GM21786 (cell line): Measurements from ENCODE around the gene KCNC3.
A peak's percentile ranks its signal among the peaks of the same experiment; 100 is the strongest.
"Not testable (repeated sequence)": the region's sequence is repeated elsewhere in the genome, so short reads cannot be mapped to it uniquely, and the experiment has no call there.

Experiments
- ATAC-seq: cut with Tn5 transposase; IDR thresholded peaks from one replicate; pipeline ENCODE4 v1.9.1; 2021; ENCODE audit not compliant: unreplicated experiment

Gene KCNC3

DNA sequence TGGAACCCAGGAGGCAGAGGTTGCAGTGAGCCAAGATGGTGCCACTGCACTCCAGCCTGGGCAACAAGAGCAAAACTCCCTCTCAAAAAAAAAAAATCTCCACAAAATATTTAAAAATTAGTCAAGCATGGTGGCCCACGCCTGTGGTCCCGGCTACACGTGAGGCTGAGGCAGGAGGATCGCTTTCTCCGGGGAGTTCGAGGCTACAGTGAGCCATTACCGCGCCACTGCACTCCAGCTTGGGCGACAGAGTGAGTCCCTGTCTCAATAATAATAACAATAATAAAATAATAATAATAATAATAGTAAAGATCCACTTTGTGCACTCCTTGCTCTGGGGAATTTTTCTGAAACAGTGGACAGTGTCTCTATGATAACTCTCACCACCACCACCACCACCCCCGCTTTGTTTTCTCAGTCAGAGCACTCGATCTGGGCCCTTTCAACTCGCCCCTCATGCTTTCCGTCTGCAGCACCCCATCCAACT lies 27.6 kb upstream of the KCNC3 start:
- ATAC-seq = no peak

DNA sequence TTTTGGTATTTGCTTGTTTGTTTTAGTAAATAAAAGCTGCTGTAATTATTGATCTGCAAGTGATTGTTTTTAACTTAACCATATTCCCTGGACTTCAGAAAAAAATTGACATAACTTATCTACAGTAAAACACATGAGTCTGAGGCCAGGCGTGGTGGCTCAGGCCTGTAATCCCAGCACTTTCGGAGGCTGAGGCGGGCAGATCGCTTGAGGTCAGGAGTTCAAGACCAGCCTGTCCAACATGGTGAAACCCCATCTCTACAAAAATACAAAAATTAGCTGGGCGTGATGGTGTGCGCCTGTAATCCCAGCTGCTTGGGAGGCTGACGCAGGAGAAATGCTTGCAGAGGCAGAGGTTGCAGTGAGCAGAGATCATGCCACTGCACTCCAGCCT lies 24.3 kb upstream of the KCNC3 start:
- ATAC-seq = not testable (repeated sequence)

DNA sequence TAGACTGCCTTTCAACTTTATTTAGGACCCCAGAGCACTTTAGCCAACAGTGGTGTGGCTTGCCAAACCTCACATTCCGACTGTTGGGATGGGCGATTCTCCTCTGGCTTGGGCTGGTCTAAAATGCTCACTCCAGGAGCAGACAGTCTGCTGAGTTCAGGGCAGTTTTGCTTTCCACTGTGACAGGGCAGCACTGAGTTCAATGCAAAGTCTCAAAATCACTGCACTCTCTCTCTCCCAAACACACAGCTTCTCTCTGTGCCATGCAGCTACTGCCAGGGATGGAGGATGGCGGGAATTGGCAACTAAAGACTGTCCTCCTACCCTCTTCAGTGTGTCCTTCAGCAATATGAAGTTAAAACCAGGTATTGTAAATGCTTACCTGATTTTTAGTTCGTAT lies 23.1 kb upstream of the KCNC3 start:
- no peak for ATAC-seq

DNA sequence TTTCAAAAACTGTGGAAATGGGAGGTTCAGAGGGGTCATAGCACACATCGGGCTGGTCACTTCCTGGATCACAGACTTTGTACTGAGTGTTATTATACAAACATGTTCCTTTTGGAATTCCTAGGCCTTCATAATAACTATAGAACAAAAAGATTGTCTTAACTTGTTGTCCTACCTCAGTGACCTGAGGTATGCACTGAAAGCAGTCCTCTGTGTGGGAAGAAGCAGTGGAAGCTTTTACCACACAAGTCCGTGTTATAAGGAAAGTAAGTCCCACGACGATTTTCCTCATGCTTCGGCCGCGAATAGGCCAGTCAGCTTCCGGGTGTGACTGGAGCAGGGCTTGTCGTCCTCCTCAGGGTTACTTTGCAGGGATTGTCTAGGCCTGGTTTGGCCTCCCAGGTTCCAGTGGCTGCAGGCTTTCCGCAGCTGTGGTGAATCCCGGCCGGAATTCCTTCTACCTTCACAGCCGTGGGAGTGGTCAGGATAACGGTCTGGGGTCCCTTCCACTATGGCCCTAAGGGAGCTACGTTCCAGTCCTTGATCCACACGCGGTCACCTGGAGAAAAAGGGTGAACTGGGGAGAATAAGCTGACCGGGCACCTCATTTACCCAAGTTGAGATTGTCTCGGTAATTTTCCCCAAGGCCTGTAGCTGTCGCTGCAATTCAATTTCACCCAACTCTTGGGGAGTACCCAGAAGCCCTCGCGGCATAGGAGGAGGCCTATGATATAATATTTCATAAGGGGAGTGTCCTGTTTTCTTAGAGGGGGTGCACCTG lies 20.3 kb upstream of the KCNC3 start:
- no peak for ATAC-seq

DNA sequence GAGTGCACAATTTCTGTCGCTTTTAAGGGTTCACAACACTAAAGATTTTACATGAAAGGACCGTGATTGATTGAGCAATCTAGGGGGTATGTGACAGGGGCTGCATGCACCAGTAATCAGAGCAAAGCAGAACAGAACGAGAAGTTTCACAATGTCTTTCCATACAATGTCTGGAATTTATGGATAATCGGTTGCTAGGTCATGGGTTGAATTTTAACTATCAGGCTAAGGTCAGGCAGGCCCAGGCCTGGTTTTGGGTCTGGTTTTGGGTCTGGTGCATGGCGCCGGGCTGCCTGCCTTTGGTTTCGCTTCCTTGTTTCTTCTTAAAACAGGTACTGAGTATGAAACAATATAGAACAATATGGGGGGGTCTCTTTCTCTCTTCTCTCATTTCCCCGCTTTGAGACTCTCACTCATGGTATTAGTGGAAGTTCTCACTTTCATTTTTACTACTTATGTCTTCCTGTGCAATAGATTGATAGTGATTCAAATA lies 18.0 kb upstream of the KCNC3 start:
- not testable (repeated sequence) for ATAC-seq

DNA sequence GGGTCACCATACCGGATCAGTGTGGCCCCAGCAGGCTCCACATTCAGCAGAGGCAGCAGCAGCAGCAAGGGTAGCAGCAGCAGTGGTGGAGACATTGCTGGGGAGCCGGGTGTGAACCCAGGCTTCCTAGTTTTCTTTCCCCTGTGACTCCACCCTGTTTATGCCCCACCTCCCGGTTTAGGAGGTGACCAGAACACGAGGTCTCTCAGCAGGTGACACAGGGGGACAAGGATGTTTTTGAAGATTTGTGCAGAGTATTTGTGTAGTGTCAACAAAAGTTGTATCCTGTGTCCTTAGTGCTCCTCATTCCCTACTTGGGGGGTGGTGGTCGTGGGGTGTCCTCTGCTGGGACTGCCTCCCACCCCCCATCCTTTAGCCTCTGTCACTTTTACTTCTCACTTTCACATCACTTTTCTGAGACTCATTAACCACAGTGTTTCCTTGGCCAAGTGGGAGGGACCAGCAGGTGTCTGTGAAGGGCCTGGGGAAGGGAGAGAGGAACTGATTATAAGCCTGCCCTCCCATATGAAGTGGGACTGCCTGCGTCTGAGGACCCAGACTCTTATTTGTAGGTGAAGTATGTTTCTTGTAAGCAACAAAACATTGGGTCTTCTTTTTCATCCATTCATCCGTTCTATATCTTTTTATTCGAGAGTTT lies 15.6 kb upstream of the KCNC3 start:
- ATAC-seq = peak; percentile 48

DNA sequence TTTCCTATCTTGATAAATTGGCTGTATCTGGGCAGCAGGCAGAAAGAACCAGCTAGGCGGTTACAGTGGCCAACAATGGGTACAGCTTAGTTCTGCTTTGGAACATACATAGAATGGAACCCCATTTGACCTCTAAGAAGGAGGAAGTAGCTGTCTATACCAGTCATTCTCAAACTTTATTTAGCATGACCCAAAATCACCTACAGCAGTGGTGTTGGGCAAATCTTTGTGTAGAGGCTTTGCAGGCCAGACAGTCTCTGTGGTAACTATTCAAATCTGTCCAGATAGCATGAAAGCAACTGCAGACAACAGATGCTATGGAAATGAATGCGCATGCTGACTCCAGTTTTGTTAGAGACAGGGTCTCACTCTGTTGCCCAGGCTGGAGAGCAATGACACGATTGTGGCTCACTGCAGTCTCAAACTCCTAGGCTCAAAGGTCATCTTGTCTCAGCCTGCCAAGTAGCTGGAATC lies 12.0 kb upstream of the KCNC3 start:
- ATAC-seq = peak; percentile 49

DNA sequence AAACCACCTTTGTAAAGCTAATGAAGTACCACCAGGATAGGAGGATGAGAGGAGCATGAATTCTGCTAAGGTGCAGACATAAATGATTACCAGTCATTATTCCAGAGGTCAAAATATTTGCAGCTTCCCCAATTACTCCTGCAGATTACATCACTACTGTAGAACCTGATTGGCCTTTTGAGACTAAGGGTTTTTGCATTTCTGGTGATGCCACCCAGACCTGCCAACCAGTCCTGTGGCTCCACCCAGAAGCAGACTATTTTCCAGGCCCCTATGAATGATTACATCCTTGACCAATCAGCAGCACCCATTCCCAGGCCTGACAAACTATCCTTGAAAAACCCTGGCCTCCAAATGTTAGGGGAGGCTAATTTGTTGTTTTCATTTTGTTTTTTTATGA lies 11.2 kb upstream of the KCNC3 start:
- ATAC-seq = no peak

DNA sequence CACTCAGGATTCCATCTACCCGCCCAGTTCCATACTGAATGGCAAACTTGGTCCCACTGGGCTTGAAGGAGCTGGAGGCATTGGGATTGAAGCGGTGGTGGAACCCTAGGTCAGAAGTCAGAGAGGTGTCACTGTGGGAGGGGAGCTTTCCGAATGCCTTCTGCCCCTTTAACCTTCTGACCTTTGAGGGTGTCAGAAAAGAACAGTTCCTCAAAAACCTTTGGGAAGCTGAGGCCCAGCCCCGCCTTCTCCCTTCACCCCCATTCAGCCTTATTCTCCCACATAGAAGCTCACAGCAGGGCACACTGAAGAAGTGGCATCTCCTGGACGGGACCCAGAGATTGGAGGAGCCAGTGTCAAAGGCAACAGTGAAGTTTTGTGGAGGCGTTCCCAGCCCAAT lies 7.9 kb upstream of the KCNC3 start:
- ATAC-seq = not testable (repeated sequence)

DNA sequence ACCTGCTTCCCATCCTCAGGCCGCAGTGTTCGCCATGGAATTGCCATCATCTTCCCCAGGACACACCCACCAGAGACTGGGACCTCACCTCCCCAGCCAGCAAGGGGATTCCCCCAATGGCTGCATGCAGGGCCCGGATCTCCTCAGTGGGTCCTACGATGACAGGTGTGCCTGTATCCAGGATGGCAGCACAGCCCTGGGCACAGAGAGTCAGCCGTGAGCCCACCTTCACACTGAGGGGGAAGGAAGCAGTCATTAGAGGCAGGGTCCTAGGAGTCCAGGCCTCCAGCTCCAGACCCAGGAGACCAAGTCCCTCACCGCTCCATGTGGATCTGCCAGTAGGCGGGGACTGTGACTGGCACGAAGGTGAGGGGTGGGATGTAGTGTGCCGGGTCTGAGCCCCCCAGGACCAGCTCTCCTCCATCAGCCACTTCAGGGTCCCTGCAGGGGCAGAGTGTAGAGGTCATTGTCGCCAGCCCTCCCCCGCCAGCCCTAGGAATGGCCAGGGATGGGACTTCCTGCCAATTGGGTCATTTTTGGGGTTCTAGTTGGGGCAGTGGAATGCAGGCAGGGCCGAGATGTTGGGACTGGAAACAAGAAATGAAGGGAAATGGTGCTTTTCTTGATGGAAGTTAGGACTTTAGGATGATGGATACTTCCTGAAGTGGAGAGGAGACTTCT lies 5.7 kb upstream of the KCNC3 start:
- no peak for ATAC-seq

DNA sequence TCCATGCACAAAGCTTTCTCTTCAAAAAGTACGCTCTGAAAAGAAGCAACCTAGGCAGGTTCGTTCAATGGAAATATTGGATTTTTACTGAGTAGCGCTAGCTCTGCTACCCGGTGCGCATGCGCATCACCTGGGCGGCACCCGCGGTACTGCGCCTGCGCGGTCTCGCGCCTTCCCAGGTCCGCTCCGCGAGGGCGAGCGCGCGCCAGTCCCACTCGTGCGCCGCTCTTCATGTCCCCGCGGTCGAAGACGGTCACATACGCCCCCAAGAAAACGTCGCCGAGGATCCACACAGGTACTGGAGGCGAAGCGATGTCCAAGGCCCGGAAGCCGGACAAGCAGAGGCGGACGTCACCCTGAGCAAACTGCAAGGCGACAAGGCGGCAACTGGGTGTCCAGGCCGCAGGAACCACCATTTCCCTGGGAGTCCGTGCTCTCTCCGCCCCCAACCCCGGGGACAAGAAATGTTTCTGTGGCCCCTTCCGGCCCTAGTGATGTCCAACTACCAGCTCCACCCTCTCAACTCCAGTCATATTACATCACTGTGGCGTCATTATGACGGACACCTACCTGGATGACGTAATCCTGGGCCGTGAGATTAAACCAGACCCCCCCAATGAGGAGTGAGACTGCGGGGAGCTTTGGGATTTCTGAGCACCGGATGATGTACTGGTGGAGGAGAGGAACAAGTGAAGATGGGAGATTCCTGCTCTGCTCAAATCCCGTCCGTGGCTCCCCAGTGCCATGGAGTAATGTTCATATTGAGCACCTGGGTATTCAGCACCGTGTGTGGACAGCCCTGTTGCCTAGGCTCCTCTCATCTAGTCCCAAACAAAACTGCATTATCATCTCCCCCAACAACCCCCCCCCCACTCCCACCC lies 4.8 kb upstream of the KCNC3 start:
- peak; percentile 20 for ATAC-seq

DNA sequence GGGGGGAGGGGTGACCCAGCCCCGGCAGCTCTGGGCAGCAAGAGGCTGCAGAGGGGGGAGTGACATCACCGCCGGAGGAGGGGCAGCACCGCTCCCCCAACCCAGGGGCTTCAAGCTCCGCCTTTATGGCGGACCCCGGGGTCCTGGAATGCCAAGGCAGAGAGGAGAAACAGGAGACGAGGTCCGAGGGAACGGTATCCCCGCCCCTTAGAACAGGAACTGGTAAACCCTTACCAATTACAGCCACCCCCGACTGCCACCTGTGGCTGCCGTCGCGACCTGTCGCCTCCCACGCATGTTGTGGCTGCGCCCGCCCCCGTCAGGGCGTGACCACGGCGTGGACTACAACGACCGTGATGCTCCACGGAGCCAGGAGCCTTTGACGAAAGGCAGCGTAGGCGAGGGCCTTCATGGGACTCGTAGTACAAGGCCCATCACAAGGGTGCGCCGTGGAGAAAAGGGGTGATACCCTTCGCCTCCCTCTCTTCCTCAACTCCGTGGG lies 4.1 kb upstream of the KCNC3 start:
- peak; percentile 43 for ATAC-seq

DNA sequence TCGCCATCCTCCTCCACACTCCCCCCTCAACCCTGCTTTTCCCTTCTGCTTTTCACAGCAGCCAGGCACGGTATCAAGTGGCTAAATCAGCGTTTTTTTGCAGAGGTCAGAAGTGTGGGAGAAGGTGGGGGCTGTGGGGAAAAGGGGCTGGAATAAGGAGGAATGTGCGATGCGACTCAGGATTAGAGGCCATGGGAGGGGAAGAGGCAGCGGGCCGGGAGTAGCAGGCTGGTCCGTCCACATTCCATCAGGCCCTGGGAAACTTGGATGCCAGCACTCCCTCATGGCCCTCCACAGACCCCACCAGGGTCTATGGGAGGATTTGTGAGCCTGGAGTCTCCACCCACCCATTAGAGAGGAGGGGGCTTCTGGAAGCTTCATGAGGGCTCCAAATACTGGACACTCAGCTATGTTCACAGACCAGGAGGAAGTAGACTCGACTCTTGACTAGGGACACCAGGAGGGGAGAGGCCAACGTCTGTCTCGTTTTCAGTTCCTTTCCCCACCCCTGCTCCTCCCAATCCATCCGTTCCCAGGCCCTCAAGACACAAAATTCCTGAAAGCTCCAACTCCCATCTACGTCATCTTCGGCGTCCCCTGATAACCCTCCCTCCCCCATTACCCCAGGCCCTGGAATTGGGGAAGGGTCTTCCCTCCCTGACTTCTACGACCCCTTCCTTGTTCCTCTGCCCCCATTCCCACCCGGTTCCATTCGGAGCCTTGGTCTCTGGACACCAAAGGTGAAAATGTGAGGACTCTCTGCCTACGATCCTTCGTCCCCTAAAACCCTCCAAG lies 3.3 kb upstream of the KCNC3 start:
- ATAC-seq = no peak

DNA sequence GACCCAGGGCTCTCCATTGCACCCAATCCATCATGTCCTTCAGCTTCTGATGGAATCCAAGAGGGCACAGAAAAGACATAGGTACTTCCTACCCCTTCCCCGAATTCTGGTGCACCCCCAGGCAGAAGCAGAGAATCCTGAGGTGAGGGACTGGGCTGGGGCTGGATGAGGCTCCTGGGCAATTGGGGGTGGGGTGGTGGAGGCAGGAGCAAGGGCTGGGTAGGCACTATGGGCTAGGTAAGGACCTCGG lies 2.7 kb upstream of the KCNC3 start:
- no peak for ATAC-seq

DNA sequence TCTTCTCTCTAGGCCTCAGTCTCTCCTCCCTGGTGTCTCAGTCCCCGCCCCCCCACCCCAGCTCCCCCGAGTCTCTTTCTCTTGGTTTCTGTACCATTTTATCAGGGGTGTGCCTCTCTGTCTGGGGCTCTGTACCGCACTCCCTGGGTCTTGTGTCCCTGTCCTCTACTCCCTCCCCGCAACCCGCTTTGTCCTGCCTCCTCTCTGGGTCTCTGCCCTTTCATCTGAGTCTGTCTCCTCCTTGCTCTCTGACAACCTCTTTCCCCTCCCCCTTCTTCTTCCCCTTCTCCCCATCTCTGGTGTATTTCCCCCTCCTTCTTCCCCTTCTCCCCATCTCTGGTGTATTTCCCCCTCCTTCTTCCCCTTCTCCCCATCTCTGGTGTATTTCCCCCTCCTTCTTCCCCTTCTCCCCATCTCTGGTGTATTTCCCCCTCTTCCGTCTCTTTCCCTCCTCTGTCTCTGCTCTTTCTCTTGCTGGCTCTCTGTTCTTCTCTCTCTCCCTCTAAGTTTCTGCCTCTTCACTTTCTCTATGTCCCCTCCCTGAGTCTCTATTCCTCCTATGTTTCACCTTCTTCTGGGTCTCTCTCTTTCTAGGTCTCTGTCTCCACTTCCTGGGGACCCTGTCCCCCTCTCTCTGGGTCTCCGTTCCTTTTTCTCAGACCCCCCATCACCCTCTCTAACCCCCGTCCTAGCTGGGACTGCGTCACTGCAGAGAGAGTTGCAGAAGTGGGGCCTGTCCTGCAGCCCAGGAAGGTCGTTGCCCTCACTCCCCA lies 2.2 kb upstream of the KCNC3 start:
- no peak for ATAC-seq

DNA sequence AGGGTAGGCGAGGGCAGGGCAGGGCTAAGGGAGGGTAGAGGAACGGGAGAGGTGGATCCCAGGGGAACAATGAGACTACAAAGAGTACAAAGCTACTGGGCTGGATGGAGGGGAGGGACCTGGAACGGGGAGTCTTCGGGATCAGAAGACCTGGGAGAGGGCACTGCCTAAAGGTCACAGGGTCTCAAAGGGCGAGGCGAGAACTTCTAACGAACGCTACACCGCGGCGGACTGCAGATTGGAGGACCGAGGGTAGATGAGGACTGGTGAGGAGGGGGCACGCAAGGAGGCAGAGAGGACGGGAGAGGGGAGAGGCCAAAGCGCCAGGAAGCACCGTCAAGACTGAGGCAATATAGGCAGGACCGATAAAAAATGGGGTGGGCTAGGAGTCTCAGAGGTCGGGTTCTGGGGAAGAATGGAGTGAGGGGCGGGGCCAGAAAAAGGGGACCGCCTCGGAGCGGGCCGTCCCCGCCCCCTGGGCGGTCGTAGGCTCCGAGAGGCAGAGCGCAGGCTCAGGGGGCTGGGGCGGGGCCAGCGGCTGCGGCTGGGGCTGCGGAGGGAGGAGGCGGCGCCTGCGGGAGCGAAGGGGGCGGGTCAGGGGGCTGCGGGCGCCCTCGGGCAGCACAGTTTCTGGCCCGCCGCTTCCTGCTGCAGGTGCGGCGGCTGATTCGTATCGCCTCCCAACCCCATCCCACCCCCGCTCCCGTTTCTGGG lies 1.3 kb upstream of the KCNC3 start:
- ATAC-seq = no peak

DNA sequence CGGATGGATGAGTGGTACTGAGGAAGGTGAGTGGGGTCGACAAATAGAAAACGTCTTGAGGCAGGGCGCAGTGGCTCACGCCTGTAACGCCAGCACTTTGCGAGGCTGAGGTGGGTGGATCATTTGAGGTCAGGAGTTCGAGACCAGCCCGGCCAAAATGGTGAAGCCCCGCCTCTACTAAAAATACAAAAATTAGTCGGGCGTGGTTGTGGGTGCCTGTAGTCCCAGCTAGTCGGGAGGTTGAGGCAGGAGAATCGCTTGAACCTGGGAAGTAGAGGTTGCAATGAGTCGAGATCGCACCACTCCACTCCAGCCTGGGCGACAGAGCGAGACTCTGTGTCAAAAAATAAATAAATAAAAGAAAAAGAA lies 733 bp upstream of the KCNC3 start:
- not testable (repeated sequence) for ATAC-seq

DNA sequence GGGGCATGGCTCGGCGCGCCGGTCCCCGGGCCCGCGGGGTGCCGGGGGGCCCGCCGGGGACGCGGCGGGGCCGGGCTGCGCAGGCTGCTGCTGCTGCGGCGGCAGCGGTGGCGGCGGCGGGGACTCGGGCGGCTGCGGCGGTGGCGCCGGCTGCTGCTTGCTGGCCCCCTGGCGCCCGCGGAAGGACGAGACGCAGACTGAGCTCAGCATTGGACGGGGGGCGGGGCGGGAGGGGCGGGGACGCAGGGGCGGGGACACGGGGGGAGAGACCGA lies 368 bp downstream of the KCNC3 start:
- ATAC-seq = peak; percentile 2
